ENCODE measurements around the gene USP13. TPM values are rescaled to one million over a fixed set of nuclear protein-coding genes. Genes with fewer than 3 reads are reported as not detected.

Gene USP13
- total and polyA plus RNA-seq, 5 donors from 2014 or later: 3.2 to 6.5 (median 3.7) TPM

DNA sequence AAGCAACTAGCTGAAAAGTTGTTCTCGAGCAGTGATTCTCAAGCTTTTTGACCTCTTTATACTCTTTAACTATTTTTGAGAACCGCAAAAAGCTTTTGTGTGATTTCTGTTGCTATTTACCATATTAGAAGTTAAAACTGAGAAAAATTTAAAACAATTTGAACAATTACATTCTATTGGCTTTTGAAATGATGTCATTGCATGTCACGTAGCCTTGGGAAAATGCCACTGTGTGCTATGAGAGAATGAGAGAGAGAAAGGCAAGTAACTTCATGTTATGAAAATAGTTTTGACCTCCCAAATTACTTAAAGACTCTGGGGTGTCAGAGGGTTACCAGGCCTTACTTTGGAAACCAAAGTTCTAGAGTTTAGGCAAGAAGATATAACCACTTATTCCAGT lies 8.0 kb downstream of the USP13 start:
- ATAC-seq (ENCODE audit: low read depth in 2 of 2) (no peak), DNase-seq (no peak)
- Histone ChIP-seq H3K27me3 (ENCODE audit: control insufficient read depth, insufficient read depth, low read length) (no peaks in the 10 kb centered on the region), H3K9me3 (ENCODE audit: control insufficient read depth in 2 of 2, low read length in 2 of 2) (no peaks in the 10 kb centered on the region), H3K36me3 (ENCODE audit: control insufficient read depth, insufficient read depth, low read length) (no peaks in the 10 kb centered on the region), H3K4me3 (ENCODE audit: low read depth, low read length) (no peak overlapping the region), H3K4me1 (ENCODE audit: control insufficient read depth, insufficient read depth, low read length, poor library complexity, severe bottlenecking) (no peaks in the 10 kb centered on the region), H3K27ac (ENCODE audit: insufficient read depth, low read length, poor library complexity, severe bottlenecking) (no peak overlapping the region)
- H3K9me3 Mint-ChIP-seq: no peaks in the 10 kb centered on the region
- no peaks in the 10 kb centered on the region for H3K27me3 Mint-ChIP-seq
- no peak overlapping the region for H3K4me3 Mint-ChIP-seq
- peaks cover 0 to 33% (median 12%) of the 10 kb centered on the region in 4 donors for H3K4me1 Mint-ChIP-seq
- H3K27ac Mint-ChIP-seq: no peak overlapping the region
- H3K36me3 Mint-ChIP-seq: peaks cover 3% of the 10 kb centered on the region

DNA sequence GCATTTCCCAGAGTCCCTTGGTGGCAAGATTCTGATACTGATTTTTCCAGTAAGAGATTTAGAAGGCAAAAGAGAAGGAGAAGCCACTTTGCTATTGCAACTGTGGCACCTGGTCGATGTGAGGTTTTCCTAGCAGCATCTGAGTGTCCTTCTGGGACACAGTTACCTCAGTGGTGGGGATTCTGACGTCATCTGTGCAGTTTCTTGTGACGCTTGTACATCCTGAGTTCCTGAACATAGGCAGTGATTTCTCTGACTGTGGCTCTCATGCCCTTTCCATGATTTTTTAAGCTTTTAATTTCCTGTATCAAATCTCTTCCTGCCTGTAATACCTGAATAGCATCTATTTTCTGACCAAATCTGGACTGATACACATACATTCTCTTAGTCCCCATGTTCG lies 8.9 kb downstream of the USP13 start:
- Mint-ChIP-seq H3K36me3 (peaks cover 3% of the 10 kb centered on the region), H3K27ac (peak overlapping the region in 2 of 3 donors; percentile 7 to 66), H3K27me3 (no peaks in the 10 kb centered on the region), H3K4me1 (peaks cover 0 to 29% (median 10%) of the 10 kb centered on the region in 4 donors), H3K4me3 (no peak overlapping the region), H3K9me3 (peaks cover 0 to under 1% (median 0%) of the 10 kb centered on the region in 7 donors)
- DNase-seq (no peak), ATAC-seq (ENCODE audit: low read depth in 2 of 2) (no peak)
- Histone ChIP-seq H3K4me1 (ENCODE audit: control insufficient read depth, insufficient read depth, low read length, poor library complexity, severe bottlenecking) (no peaks in the 10 kb centered on the region), H3K27ac (ENCODE audit: insufficient read depth, low read length, poor library complexity, severe bottlenecking) (no peak overlapping the region), H3K9me3 (ENCODE audit: control insufficient read depth in 2 of 2, low read length in 2 of 2) (no peaks in the 10 kb centered on the region), H3K27me3 (ENCODE audit: control insufficient read depth, insufficient read depth, low read length) (no peaks in the 10 kb centered on the region), H3K36me3 (ENCODE audit: control insufficient read depth, insufficient read depth, low read length) (no peaks in the 10 kb centered on the region), H3K4me3 (ENCODE audit: low read depth, low read length) (no peak overlapping the region)

- Mint-ChIP-seq H3K27ac (no peak overlapping the region), H3K27me3 (no peaks in the 10 kb centered on the region), H3K9me3 (peaks cover 0 to 2% (median 0%) of the 10 kb centered on the region in 7 donors), H3K4me1 (peaks cover 0 to 28% (median 10%) of the 10 kb centered on the region in 4 donors), H3K36me3 (peaks cover 3% of the 10 kb centered on the region), H3K4me3 (no peak overlapping the region)
- H3K27ac ChIP-seq (ENCODE audit: insufficient read depth, low read length, poor library complexity, severe bottlenecking): no peak overlapping the region
- no peaks in the 10 kb centered on the region for H3K4me1 ChIP-seq (ENCODE audit: control insufficient read depth, insufficient read depth, low read length, poor library complexity, severe bottlenecking)
- H3K9me3 ChIP-seq (ENCODE audit: control insufficient read depth in 2 of 2, low read length in 2 of 2): no peaks in the 10 kb centered on the region
- H3K4me3 ChIP-seq (ENCODE audit: low read depth, low read length): no peak overlapping the region
- ATAC-seq (ENCODE audit: low read depth in 2 of 2): no peak
- H3K36me3 ChIP-seq (ENCODE audit: control insufficient read depth, insufficient read depth, low read length): no peaks in the 10 kb centered on the region
- no peak for DNase-seq
- H3K27me3 ChIP-seq (ENCODE audit: control insufficient read depth, insufficient read depth, low read length): no peaks in the 10 kb centered on the region
Measured at GRCh38 chr3:179663093-179663492, 10.3 kb downstream of the USP13 start.

- peak overlapping the region in 2 of 3 donors; percentile 57 to 91 for H3K27ac Mint-ChIP-seq
Measured at GRCh38 chr3:179666030-179666429, 13.2 kb downstream of the USP13 start.

GRCh38 chr3:179666436-179667035 lies 13.7 kb downstream of the USP13 start:
- H3K27me3 ChIP-seq (ENCODE audit: control insufficient read depth, insufficient read depth, low read length): no peaks in the 10 kb centered on the region
- H3K9me3 ChIP-seq (ENCODE audit: control insufficient read depth in 2 of 2, low read length in 2 of 2): no peaks in the 10 kb centered on the region
- peaks cover 0 to 2% (median 0%) of the 10 kb centered on the region in 7 donors for H3K9me3 Mint-ChIP-seq
- ATAC-seq (ENCODE audit: low read depth in 2 of 2) (no peak), DNase-seq (no peak)
- no peak overlapping the region for H3K27ac ChIP-seq (ENCODE audit: insufficient read depth, low read length, poor library complexity, severe bottlenecking)
- H3K4me3 ChIP-seq (ENCODE audit: low read depth, low read length): no peak overlapping the region
- no peaks in the 10 kb centered on the region for H3K27me3 Mint-ChIP-seq
- peaks cover 9% of the 10 kb centered on the region for H3K36me3 Mint-ChIP-seq
- peak overlapping the region in 1 of 3 donors; percentile 57 for H3K27ac Mint-ChIP-seq
- H3K4me3 Mint-ChIP-seq: no peak overlapping the region
- no peaks in the 10 kb centered on the region for H3K4me1 ChIP-seq (ENCODE audit: control insufficient read depth, insufficient read depth, low read length, poor library complexity, severe bottlenecking)
- H3K4me1 Mint-ChIP-seq: peaks cover 0 to 20% (median 15%) of the 10 kb centered on the region in 4 donors
- H3K36me3 ChIP-seq (ENCODE audit: control insufficient read depth, insufficient read depth, low read length): no peaks in the 10 kb centered on the region

More at GRCh38 chr3:179666030-179666429, 13.2 kb downstream of the USP13 start:
- no peaks in the 10 kb centered on the region for H3K4me1 ChIP-seq (ENCODE audit: control insufficient read depth, insufficient read depth, low read length, poor library complexity, severe bottlenecking)
- peaks cover 9% of the 10 kb centered on the region for H3K36me3 Mint-ChIP-seq
- H3K9me3 ChIP-seq (ENCODE audit: control insufficient read depth in 2 of 2, low read length in 2 of 2): no peaks in the 10 kb centered on the region
- peaks cover 0 to 20% (median 15%) of the 10 kb centered on the region in 4 donors for H3K4me1 Mint-ChIP-seq
- peaks cover 0 to 2% (median 0%) of the 10 kb centered on the region in 7 donors for H3K9me3 Mint-ChIP-seq
- H3K4me3 ChIP-seq (ENCODE audit: low read depth, low read length): no peak overlapping the region
- H3K27me3 ChIP-seq (ENCODE audit: control insufficient read depth, insufficient read depth, low read length): no peaks in the 10 kb centered on the region
- ATAC-seq (ENCODE audit: low read depth in 2 of 2) (no peak), DNase-seq (no peak)
- no peak overlapping the region for H3K27ac ChIP-seq (ENCODE audit: insufficient read depth, low read length, poor library complexity, severe bottlenecking)
- H3K4me3 Mint-ChIP-seq: no peak overlapping the region
- no peaks in the 10 kb centered on the region for H3K27me3 Mint-ChIP-seq
- no peaks in the 10 kb centered on the region for H3K36me3 ChIP-seq (ENCODE audit: control insufficient read depth, insufficient read depth, low read length)

GRCh38 chr3:179668429-179668828 lies 15.6 kb downstream of the USP13 start:
- Mint-ChIP-seq H3K27ac (no peak overlapping the region), H3K27me3 (no peaks in the 10 kb centered on the region), H3K4me1 (peaks cover 0 to 18% (median 9%) of the 10 kb centered on the region in 4 donors), H3K36me3 (peaks cover 9% of the 10 kb centered on the region), H3K9me3 (peaks cover 0 to 2% (median 0%) of the 10 kb centered on the region in 7 donors), H3K4me3 (no peak overlapping the region)
- DNase-seq: no peak
- no peaks in the 10 kb centered on the region for H3K36me3 ChIP-seq (ENCODE audit: control insufficient read depth, insufficient read depth, low read length)
- H3K27me3 ChIP-seq (ENCODE audit: control insufficient read depth, insufficient read depth, low read length): no peaks in the 10 kb centered on the region
- H3K27ac ChIP-seq (ENCODE audit: insufficient read depth, low read length, poor library complexity, severe bottlenecking): no peak overlapping the region
- no peak overlapping the region for H3K4me3 ChIP-seq (ENCODE audit: low read depth, low read length)
- ATAC-seq (ENCODE audit: low read depth in 2 of 2): no peak
- H3K4me1 ChIP-seq (ENCODE audit: control insufficient read depth, insufficient read depth, low read length, poor library complexity, severe bottlenecking): no peaks in the 10 kb centered on the region
- no peaks in the 10 kb centered on the region for H3K9me3 ChIP-seq (ENCODE audit: control insufficient read depth in 2 of 2, low read length in 2 of 2)

DNA sequence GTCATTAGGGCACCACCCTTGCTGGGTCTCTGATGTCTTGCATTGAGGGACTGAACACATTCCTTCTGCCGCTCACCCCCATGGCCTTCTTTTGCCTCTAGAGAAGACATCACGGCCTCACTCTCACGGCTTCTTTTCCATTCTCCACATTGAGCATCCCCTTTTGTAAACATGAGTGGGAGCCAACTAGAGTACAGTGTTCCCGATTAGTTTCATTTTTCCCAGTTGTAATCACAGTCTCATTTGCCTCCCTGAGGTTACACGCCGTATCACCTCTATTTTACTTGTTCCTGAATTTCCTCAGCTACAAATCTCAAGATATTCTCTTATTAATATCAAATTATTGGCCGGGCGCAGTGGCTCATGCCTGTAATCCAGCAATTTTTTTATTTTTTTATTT lies 17.5 kb downstream of the USP13 start:
- peak overlapping the region in 1 of 3 donors; percentile 33 for H3K27ac Mint-ChIP-seq
- Histone ChIP-seq H3K4me3 (ENCODE audit: low read depth, low read length) (no peak overlapping the region), H3K4me1 (ENCODE audit: control insufficient read depth, insufficient read depth, low read length, poor library complexity, severe bottlenecking) (no peaks in the 10 kb centered on the region), H3K9me3 (ENCODE audit: control insufficient read depth in 2 of 2, low read length in 2 of 2) (no peaks in the 10 kb centered on the region), H3K27ac (ENCODE audit: insufficient read depth, low read length, poor library complexity, severe bottlenecking) (no peak overlapping the region), H3K27me3 (ENCODE audit: control insufficient read depth, insufficient read depth, low read length) (no peaks in the 10 kb centered on the region), H3K36me3 (ENCODE audit: control insufficient read depth, insufficient read depth, low read length) (no peaks in the 10 kb centered on the region)
- no peak overlapping the region for H3K4me3 Mint-ChIP-seq
- ATAC-seq (ENCODE audit: low read depth in 2 of 2) (no peak), DNase-seq (no peak)
- peaks cover 6% of the 10 kb centered on the region for H3K36me3 Mint-ChIP-seq
- H3K4me1 Mint-ChIP-seq: peaks cover 0 to 10% (median 8%) of the 10 kb centered on the region in 4 donors
- peaks cover 0 to 2% (median 0%) of the 10 kb centered on the region in 7 donors for H3K9me3 Mint-ChIP-seq
- H3K27me3 Mint-ChIP-seq: no peaks in the 10 kb centered on the region

DNA sequence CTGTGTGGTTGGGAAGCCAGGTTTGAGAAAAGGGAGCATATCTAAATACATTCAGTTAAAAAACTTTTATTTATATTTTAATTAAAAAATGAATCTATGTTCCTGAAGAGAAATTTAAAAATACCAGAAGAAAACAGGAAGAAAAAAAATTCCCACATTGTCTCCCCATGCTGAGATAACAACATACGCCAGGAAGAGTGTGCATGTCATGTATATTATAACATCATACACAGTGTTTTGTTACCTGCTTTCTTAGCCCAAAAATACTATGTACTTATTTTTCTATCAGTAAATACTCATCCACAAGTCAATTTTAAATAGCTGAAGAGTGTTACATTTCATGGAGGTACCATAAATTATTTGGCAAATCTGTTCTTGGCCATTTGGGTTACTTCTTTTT lies 18.5 kb downstream of the USP13 start:
- Mint-ChIP-seq H3K27ac (no peak overlapping the region), H3K36me3 (peaks cover 6% of the 10 kb centered on the region), H3K4me3 (no peak overlapping the region), H3K27me3 (no peaks in the 10 kb centered on the region), H3K4me1 (peaks cover 0 to 8% (median 5%) of the 10 kb centered on the region in 4 donors), H3K9me3 (peaks cover 0 to 2% (median 0%) of the 10 kb centered on the region in 7 donors)
- Histone ChIP-seq H3K9me3 (ENCODE audit: control insufficient read depth in 2 of 2, low read length in 2 of 2) (no peaks in the 10 kb centered on the region), H3K4me3 (ENCODE audit: low read depth, low read length) (no peak overlapping the region), H3K36me3 (ENCODE audit: control insufficient read depth, insufficient read depth, low read length) (no peaks in the 10 kb centered on the region), H3K27me3 (ENCODE audit: control insufficient read depth, insufficient read depth, low read length) (no peaks in the 10 kb centered on the region), H3K4me1 (ENCODE audit: control insufficient read depth, insufficient read depth, low read length, poor library complexity, severe bottlenecking) (no peaks in the 10 kb centered on the region), H3K27ac (ENCODE audit: insufficient read depth, low read length, poor library complexity, severe bottlenecking) (no peak overlapping the region)
- DNase-seq (no peak), ATAC-seq (ENCODE audit: low read depth in 2 of 2) (no peak)
